ENCODE results near the gene CDKN3.
"Not testable (repeated sequence)": the region's sequence is repeated elsewhere in the genome, so short reads cannot be mapped to it uniquely, and the experiment has no call there.

Gene CDKN3

DNA sequence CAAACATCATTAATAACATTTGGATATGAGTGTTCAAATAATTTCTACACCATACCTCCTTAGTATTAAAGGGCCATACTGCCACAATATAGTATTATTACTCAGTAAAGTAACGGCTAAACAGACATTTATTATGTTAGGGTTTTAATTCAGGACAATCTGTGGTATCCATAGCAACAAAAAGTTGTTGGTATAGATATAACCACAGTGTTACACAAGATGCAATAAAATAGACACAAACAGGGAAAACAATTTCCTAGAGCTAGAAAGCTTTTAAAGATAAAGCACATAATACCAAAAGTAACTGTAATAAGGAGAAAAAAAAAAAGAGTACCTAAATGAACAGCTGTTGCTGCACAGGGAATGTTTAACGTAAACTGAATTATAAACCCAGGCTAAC lies 28.3 kb downstream of the CDKN3 start:
- DNase-seq = no peak

DNA sequence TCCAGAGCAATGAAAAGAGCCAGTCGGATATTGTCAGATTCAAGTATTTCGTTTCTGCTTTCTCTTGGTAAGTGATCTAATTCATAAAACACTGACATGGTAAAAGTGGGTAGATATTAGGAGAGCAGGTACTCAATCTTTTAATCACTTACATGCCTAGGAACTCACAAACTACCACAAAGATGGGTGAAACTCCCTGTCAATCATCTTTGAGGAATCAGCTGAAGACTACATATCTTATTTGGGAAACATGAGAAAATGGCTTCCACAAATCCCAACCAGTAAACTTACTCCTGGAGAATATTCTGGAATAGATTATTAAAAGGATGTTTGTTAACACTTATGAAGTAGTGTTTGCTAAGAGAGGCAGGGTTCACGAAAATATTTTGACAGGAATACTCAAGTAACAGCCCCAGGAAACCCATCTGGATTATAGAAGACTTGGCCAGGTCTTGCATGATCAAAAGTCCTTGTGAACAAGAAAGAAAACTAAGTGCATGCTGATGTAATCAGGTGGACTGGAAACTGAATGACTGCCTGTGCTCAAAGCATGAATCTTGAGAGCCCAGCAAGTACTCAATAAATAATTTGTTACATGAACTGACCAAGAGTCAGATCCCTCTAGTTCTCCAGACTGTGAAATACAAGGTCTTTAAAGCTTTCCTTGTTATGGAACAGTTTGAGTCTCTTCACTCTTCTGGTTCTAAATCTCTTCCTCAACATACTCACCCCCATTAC lies 28.9 kb downstream of the CDKN3 start:
- DNase-seq = no peak

DNA sequence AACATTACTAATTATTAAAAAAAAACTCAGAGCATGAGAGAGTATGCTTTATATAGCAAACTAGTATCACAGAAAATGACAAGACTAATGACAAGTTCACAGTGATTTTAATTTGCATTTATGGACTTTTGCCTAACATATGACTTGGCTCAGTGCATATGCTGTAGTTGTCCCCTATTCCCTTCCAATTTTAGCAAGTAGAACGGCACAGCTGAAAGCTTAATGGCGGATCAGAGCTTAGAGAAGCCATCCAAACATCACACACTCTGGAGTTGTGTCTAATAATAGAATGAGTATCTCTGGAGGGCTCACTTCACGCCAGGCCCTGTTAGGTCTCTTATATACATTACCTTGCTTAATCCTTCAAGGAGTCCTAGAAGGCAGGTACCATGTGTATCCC lies 31.1 kb downstream of the CDKN3 start:
- no peak for DNase-seq

GRCh38 chr14:54428527-54428926 lies 31.7 kb downstream of the CDKN3 start:
- DNase-seq = no peak

- no peak for DNase-seq
Observed at GRCh38 chr14:54435500-54435981, 38.7 kb downstream of the CDKN3 start.

DNA sequence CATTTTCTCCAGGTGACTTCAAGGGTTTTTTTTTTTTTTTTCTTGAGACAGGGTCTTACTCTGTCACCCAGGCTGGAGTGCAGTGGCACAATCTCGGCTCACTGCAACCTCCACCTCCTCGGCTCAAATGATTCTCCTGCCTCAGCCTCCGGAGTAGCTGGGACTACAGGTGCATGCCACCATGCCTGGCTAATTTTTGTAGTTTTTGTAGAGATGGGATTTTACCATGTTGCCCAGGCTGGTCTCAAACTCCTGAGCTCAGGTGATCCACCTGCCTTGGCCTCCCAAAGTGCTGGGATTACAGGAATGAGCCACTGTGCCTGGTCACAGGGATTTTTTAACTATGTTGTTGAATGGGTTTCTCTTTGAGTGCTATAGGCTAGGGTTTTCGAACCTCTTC lies 41.1 kb downstream of the CDKN3 start:
- DNase-seq = not testable (repeated sequence)

GRCh38 chr14:54438703-54439102 lies 41.9 kb downstream of the CDKN3 start:
- no peak for DNase-seq

- DNase-seq = no peak
Observed at GRCh38 chr14:54440037-54440436, 43.2 kb downstream of the CDKN3 start.

DNA sequence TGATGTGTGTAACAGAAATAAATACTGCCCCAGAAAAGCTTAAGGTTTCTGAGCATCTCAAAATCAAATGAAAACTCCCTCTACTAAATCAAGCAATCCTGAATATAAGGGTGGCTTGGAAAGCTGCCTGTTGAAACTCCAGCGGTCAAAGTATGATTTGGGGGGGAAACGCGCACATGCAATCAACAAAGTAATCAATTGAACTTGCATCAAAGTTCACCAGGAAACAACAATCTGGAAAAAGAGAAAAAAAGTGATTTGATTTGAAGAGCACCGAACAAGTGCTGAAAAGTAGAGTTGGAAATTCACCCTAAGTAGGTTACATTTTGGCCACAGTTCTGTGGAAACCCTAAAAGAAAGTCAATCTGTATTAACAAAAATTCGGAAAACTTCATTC lies 43.7 kb downstream of the CDKN3 start:
- DNase-seq = no peak

DNA sequence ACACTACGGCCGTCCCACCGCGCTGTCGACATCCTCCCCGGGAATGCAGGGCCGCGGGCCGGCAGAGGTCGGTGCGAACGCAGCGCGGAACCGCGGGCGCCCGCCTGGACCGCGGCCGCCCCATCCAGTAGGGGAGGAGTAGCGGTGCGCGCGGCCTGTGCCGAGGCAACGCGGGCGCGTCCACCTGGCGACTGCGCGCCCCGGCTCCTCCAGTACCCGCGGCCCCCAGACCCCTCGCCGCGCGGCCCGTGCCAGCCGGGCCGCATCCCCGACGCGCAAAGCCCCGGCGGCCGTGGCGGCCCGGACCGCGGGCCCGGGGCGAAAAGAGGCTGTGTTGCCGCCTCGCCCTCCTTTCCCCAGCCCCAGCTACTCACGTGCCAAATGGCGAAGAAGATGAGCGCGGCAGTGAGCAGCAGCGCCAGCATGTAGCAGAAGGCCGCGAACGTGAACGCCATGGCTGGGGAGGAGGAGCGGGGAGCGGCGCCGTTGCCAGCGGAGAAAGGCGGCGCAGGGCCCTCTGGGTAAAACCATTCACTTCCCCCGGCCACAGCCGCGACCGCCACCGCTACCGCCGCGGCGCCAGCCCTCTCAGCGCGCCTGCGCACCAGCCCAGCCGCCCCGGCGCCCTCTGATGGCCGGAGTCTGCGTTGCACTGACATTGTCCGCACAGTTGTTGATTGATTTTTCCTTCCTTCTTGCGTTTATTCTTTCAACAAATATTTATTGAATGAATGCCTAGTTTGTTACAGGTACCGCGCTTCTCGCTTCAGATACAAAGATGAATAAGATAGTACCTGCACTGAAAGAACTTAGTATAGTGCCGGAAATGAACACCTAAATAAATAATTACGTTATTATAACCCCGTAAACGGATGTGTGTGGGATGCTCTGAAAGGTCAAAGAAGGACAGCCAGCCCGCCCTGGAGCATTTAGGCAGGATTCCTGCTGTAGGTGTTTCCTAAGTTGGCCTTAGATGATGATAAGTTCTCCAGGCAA lies 44.4 kb downstream of the CDKN3 start, which contains the start of gene CNIH1:
Gene CNIH1, minus strand, starts transcription at position 502 of the 996 bp plus-strand sequence. Its CDS starts 47 bp downstream, at position 455.
- peak; percentile 96 for DNase-seq

DNA sequence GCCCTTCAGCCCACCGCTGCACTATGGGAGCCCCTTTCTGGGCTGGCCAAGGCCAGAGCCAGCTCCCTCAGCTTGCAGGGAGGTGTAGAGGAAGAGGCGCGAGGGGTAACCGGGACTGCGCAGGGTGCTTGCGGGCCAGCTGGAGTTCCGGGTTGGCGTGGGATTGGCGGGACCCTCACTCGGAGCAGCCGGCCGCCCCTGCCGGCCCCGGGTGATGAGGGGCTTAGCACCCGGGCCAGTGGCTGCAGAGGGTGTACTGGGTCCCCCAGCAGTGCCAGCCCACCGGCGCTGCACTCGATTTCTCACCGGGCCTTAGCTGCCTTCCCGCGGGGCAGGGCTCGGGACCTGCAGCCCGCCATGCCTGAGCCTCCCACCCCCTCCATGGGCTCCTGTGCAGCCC lies 46.2 kb downstream of the CDKN3 start:
- not testable (repeated sequence) for DNase-seq

- peak; percentile 37 for DNase-seq
Observed at GRCh38 chr14:54443981-54444380, 47.2 kb downstream of the CDKN3 start.

GRCh38 chr14:54444681-54445080 lies 47.9 kb downstream of the CDKN3 start:
- peak; percentile 30 for DNase-seq

DNA sequence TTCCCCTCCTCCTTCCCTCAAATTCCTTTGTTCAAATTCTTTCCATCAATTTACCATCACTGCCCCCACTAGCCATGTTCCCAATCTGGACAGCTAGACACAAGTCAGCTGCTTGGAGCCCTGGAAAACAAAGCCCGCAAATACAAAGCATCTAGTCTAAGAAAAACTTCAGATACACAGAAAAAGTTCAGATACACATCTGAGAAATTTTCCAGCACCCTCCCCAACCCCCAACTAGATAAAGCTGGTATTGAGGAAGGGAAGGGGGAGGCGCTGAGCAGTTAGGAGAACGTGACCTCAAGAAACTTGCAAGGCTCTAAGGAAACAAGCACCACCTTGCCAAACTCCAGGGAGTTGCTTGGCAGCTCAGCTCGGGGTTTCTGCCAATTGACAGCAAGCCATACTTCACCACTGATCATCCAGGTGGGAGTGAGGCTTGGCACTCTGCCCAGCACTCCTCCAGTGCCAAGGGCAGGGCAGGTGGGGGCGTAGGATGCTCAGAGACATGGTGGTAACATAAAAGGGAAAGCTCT lies 49.4 kb downstream of the CDKN3 start:
- DNase-seq = peak; percentile 23

DNA sequence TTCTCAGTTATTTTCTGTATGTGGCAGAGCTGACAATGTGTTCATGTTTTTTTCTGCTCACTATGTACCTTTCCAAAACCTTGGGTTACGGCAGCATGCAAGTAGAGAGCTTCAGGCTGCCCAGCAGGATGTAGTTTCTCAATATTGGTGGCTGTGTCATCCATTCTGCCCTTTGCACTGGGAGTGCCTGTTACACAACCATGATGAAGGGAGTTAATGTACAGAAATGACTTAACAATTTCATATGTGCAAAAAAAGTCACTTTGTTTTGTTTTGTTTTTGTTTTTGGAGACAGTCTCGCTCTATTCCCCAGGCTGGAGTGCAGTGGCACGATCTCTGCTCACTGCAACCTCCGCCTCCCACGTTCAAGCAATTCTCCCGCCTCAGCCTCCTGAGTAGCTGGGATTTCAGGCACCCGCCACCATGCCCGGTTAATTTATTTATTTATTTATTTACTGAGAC lies 50.5 kb downstream of the CDKN3 start:
- no peak for DNase-seq

DNA sequence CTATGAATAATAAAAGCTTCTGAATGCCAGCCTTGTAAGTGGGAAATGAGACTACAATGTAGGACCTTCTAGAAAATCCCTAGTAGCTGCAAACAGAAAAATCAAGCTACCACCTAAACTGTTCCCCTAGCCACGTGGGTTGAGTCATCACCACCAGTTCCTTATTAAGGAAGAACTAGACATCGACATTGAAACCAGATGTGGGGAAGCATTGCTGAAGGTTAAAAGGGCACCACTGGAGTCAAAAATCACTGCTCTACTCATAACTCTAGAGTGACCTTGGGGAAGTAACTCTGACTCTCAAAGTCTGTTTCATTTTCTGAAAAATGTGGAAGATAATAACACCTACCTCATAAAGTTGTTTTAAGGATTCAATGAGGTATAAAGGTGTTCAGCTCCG lies 53.7 kb downstream of the CDKN3 start:
- DNase-seq = no peak

DNA sequence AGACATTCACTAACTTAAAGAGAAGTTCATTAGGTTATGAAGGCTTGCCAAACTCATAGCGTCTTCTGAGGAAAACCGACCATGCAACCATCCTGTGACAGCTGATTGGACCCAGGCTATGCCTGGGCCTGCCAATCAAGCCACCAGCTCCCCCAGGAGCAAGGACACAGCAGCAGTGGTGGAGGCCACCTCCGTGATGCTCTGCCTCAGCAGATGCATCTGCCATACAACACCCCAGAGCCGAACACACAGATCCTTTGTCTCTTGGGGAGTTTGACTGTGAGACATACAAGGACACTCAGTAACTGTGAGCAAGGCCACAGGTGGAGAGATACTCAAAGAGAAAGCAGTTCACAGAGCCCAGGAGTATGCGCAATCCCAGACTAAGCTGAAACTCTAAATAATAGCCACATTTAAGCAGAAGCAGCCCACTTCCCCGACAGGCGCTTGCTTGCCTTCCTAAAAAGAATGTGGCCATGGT lies 54.4 kb downstream of the CDKN3 start:
- no peak for DNase-seq

GRCh38 chr14:54451961-54452360 lies 55.2 kb downstream of the CDKN3 start:
- DNase-seq = no peak

GRCh38 chr14:54453252-54453651 lies 56.4 kb downstream of the CDKN3 start:
- DNase-seq = no peak

DNA sequence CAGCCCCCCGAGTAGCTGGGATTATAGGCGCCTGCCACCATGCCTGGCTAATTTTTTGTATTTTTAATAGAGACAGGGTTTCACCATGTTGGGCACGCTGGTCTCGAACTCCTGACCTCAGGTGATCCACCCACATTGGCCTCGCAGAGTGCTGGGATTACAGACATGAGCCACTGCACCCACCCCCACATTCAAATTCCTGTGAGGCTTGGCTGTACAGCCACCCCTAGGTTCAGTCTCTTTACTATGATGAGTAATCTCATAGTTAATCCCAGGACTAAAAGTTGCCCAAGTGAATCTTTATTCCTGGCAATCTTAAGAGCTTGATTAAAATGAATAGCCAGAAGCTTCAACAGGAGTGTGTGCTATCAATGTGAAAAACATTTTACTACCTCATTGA lies 57.2 kb downstream of the CDKN3 start:
- not testable (repeated sequence) for DNase-seq

DNA sequence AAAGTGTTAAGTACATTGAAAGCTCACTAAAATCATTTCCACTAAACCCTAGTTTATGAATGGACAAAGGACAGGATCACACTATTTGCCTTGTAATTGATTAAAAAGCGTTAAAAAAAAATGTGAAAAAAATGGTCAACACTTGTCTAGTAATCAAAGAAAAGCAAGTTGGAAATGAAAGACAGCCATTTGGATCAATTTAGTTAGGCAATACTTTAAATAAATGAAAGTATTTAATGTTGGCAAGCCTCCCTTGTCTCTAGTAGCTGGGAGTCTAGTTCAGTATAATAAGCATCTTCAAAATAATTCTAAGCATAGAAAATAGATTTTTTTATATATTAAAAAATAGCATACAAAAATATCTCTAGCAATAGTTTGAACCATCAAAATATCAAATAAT lies 58.6 kb downstream of the CDKN3 start:
- DNase-seq = no peak

- DNase-seq = not testable (repeated sequence)
Observed at GRCh38 chr14:54456820-54457608, 60.2 kb downstream of the CDKN3 start.
